ENCODE results near the gene IDUA. TPM values are rescaled to one million over a fixed set of nuclear protein-coding genes. Genes with fewer than 3 reads are reported as not detected.

IDUA gene
- total RNA-seq, 1 experiment from 2014 or later: 35.0 TPM

DNA sequence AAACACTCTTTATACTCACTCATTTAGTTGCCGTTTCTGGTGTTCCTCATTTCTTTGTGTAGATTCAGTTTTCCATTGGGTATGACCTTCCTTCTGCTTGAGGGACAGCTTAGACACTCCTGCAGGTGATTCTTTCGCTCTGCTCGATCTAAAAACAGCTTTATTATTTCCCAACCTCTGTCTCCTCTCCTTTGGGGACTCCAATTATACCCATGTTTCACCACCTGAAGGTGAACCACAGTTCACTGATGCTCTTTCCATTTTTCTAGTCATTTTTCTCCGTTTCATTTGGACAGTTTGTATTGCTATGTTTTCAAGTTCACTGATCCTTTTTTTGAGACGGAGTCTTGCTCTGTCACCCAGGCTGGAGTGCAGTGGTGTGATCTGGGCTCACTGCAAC lies 20.0 kb downstream of the IDUA start:
- Mint-ChIP-seq H3K4me1 (ENCODE audit: insufficient read depth, unreplicated experiment) (peaks cover 11% of the 10 kb centered on the region), H3K4me3 (ENCODE audit: unreplicated experiment) (no peak overlapping the region), H3K36me3 (ENCODE audit: insufficient read depth, unreplicated experiment) (peaks cover 7% of the 10 kb centered on the region), H3K9me3 (ENCODE audit: unreplicated experiment) (no peaks in the 10 kb centered on the region), H3K27me3 (ENCODE audit: insufficient read depth, unreplicated experiment) (peaks cover 29% of the 10 kb centered on the region), H3K27ac (ENCODE audit: low read depth, unreplicated experiment) (no peak overlapping the region)
- no peak for DNase-seq (ENCODE audit: unreplicated experiment)
- intact Hi-C loops (cut with micrococcal nuclease): no loop called here
- no TSS peak for BruUV-seq (replicated peaks)
- POLR2A ChIA-PET: no interaction called here
- no peak for TF ChIP-seq CTCF (IDR thresholded peaks at IDR 0.05; ENCODE audit: unreplicated experiment)
- CTCF ChIA-PET: no interaction called here

DNA sequence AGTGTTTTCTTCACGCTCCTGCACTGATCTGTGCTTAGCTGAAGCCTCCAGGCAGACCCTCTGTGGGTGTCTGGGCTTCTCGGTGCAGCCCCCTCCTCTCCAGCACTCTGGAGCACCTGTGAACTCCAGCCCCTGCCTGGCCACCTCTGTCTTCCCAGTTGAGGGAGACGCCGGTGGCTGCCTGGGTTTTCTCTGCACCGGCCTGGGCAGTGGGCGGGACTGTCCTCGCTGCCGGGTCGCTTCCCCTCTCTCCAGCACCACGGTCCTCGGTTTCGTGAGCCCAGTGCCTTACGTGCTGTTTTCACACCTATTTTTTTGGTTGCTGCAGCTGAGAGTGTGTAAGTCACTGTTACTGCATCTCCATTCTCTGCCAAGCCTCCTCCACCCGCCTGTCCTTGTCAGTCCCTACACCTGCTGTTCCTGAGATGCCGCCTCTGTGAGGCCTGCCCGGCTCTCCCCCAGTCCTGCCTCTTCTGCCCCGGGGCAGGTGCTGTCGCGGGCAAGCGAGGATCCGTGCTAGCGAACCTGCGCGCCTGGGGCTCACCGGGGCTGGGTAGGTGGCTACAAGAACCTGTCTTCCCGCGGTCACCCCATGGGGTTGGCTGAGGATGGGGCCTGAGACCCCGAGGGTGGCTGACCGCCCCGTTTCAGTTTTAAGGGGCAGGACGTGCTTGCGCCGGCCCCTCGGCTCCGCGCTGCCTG lies 22.1 kb downstream of the IDUA start:
- CTCF ChIA-PET: no interaction called here

DNA sequence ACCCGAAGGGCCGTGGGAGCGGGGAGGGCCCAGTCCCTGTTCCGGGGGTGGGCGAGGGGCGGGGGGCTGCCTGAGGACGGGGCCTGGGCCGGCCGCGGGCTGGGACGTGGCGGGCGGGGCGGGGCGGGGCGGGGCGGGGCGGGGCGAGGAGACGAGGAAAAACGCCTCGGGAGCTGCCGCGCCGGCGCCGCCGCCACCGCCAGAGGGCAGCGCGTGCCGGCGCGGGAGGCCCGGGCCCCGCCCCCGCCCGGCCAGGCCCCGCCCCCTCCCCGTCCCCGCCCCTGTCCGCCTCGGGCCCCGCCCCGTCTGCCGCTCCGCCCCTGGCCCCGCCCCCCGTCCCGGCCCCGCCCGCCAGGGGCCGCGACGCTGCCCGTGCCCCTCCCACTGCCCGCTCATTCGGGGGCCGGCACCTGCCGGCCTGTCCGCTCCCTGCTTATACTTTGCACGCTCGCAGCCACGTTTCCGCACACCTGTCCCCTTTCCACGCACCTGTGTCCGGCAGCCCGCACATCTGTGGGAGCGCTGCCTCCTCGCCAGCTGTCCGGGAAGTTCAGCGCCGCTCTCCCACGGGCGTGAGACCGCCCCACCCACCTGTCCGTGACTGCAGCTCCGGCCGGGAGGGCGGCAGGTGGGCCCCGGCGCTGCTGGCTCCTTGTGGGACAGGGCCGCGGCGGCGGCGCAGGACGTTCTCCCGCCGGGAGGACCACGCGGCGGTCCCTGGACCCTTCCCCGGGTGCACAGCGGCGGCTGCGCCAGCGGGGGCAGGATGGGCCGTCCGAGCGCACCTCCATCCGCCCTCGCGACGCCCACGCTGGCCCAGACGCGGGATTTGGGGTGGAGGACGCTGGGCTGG lies 22.9 kb downstream of the IDUA start:
- POLR2A ChIA-PET: interaction anchor here (0.6 to 1.7 kb wide), 15 partner anchors 11 to 337 kb away, joined by 3 to 7 read pairs (median 4); partner anchors contain the start of genes GAK, TMEM175 and UVSSA
- Mint-ChIP-seq H3K27ac (ENCODE audit: low read depth, unreplicated experiment) (peak overlapping the region; percentile 76), H3K27me3 (ENCODE audit: insufficient read depth, unreplicated experiment) (peaks cover 29% of the 10 kb centered on the region)

More for the DNA sequence above, 22.1 kb downstream of the IDUA start:
- no peak for TF ChIP-seq CTCF (IDR thresholded peaks at IDR 0.05; ENCODE audit: unreplicated experiment)
- no peak for DNase-seq (ENCODE audit: unreplicated experiment)
- no peak overlapping the region for H3K27ac Mint-ChIP-seq (ENCODE audit: low read depth, unreplicated experiment)
- POLR2A ChIA-PET: interaction anchor here (0.6 kb wide), 1 partner anchor 77 kb away, joined by 3 read pairs; the partner anchor contains the start of genes GAK and TMEM175
- peaks cover 29% of the 10 kb centered on the region for H3K27me3 Mint-ChIP-seq (ENCODE audit: insufficient read depth, unreplicated experiment)
- H3K36me3 Mint-ChIP-seq (ENCODE audit: insufficient read depth, unreplicated experiment): peaks cover 7% of the 10 kb centered on the region
- BruUV-seq (replicated peaks): no TSS peak
- peak overlapping the region; percentile 45 for H3K4me3 Mint-ChIP-seq (ENCODE audit: unreplicated experiment)
- intact Hi-C loops (cut with micrococcal nuclease): no loop called here
- peaks cover 11% of the 10 kb centered on the region for H3K4me1 Mint-ChIP-seq (ENCODE audit: insufficient read depth, unreplicated experiment)
- no peaks in the 10 kb centered on the region for H3K9me3 Mint-ChIP-seq (ENCODE audit: unreplicated experiment)

More for the DNA sequence above, 22.9 kb downstream of the IDUA start:
- Mint-ChIP-seq H3K9me3 (ENCODE audit: unreplicated experiment) (no peaks in the 10 kb centered on the region), H3K36me3 (ENCODE audit: insufficient read depth, unreplicated experiment) (peaks cover 7% of the 10 kb centered on the region), H3K4me1 (ENCODE audit: insufficient read depth, unreplicated experiment) (peaks cover 11% of the 10 kb centered on the region), H3K4me3 (ENCODE audit: unreplicated experiment) (peak overlapping the region; percentile 79)
- peak; percentile 56 for DNase-seq (ENCODE audit: unreplicated experiment)
- intact Hi-C loops (cut with micrococcal nuclease): loop anchor here (5.0 kb wide), 1 partner anchor 73 kb away; no protein-coding TSS in a partner anchor
- CTCF ChIA-PET: interaction anchor here (0.5 to 1.1 kb wide), 3 partner anchors 22 to 341 kb away, joined by 3 to 4 read pairs (median 3); no protein-coding TSS in a partner anchor
- peak; percentile 6 for TF ChIP-seq CTCF (IDR thresholded peaks at IDR 0.05; ENCODE audit: unreplicated experiment)
- no TSS peak for BruUV-seq (replicated peaks)

All from MCF 10A (cell line).